GM23248 (cell line): ENCODE data around the gene ATP2C2.

Source experiments
- EZH2 ChIP-seq: fragments of 200-600 bp; sonication (generic); IDR thresholded peaks from 2 replicates; pipeline ENCODE4 v1.6.1; 2018; ENCODE audit warnings: antibody characterized with exemption, mild to moderate bottlenecking; ENCODE audit not compliant: insufficient read depth, poor library complexity, severe bottlenecking
- EZH2phosphoT487 ChIP-seq: fragments of 200-600 bp; sonication (generic); IDR thresholded peaks from 2 replicates; pipeline ENCODE4 v1.6.1; 2018; ENCODE audit warnings: antibody characterized with exemption, moderate library complexity, mild to moderate bottlenecking, low read depth; ENCODE audit not compliant: insufficient read depth

- no peak for TF ChIP-seq EZH2phosphoT487
- TF ChIP-seq EZH2, result no peak
Measured at GRCh38 chr16:84396537-84397008, 28.2 kb downstream of the ATP2C2 start.
